NB4 (cell line): Measurements from ENCODE around the gene ZNF787.

Experiments used
- CTCF ChIP-seq: IDR thresholded peaks from one replicate; pipeline ENCODE4 v1.5.1; 2012; ENCODE audit warnings: low read depth, low read length
- POLR2A ChIP-seq: IDR thresholded peaks from 2 replicates; pipeline ENCODE4 v1.6.1; 2011; ENCODE audit warnings: mild to moderate bottlenecking; ENCODE audit not compliant: insufficient read length; ENCODE audit errors: extremely low read depth

- TF ChIP-seq CTCF (no peak), POLR2A (no peak)
Observed at GRCh38 chr19:56120371-56121179, 520 bp downstream of the ZNF787 start.
